Measurements from ENCODE around the gene CLNK.

CLNK gene

GRCh38 chr4:10684631-10685030 is at the start of gene CLNK:
CLNK (minus strand) TSS chr4:10684768; CDS start chr4:10667869, 16,899 bp downstream.
- DNase-seq (ENCODE audit: low read depth in 1 of 2, low spot score in 1 of 2), result no peak

- DNase-seq (ENCODE audit: low read depth in 1 of 2, low spot score in 1 of 2), result no peak
Observed at GRCh38 chr4:10733481-10734062, 49.0 kb upstream of the CLNK start.

GRCh38 chr4:10732914-10733415 is 48.4 kb upstream of the CLNK start:
- no peak for DNase-seq (ENCODE audit: low read depth in 1 of 2, low spot score in 1 of 2)

GRCh38 chr4:10732235-10732913 is 47.8 kb upstream of the CLNK start:
- DNase-seq (ENCODE audit: low read depth in 1 of 2, low spot score in 1 of 2), result no peak

GRCh38 chr4:10731690-10732089 is 47.1 kb upstream of the CLNK start:
- DNase-seq (ENCODE audit: low read depth in 1 of 2, low spot score in 1 of 2), result no peak

GRCh38 chr4:10731162-10731561 is 46.6 kb upstream of the CLNK start:
- no peak for DNase-seq (ENCODE audit: low read depth in 1 of 2, low spot score in 1 of 2)

- DNase-seq (ENCODE audit: low read depth in 1 of 2, low spot score in 1 of 2), result no peak
Observed at GRCh38 chr4:10730590-10730989, 46.0 kb upstream of the CLNK start.

GRCh38 chr4:10730019-10730418 is 45.5 kb upstream of the CLNK start:
- no peak for DNase-seq (ENCODE audit: low read depth in 1 of 2, low spot score in 1 of 2)

GRCh38 chr4:10729366-10729765 is 44.8 kb upstream of the CLNK start:
- DNase-seq (ENCODE audit: low read depth in 1 of 2, low spot score in 1 of 2), result no peak

- DNase-seq (ENCODE audit: low read depth in 1 of 2, low spot score in 1 of 2), result no peak
Observed at GRCh38 chr4:10728016-10728415, 43.4 kb upstream of the CLNK start.

GRCh38 chr4:10727140-10727880 is 42.7 kb upstream of the CLNK start:
- no peak for DNase-seq (ENCODE audit: low read depth in 1 of 2, low spot score in 1 of 2)

- DNase-seq (ENCODE audit: low read depth in 1 of 2, low spot score in 1 of 2), result no peak
Observed at GRCh38 chr4:10722957-10723356, 38.4 kb upstream of the CLNK start.

GRCh38 chr4:10721616-10722015 is 37.0 kb upstream of the CLNK start:
- DNase-seq (ENCODE audit: low read depth in 1 of 2, low spot score in 1 of 2), result no peak

GRCh38 chr4:10716163-10716562 is 31.6 kb upstream of the CLNK start:
- no peak for DNase-seq (ENCODE audit: low read depth in 1 of 2, low spot score in 1 of 2)

GRCh38 chr4:10715696-10716095 is 31.1 kb upstream of the CLNK start:
- DNase-seq (ENCODE audit: low read depth in 1 of 2, low spot score in 1 of 2), result no peak

- DNase-seq (ENCODE audit: low read depth in 1 of 2, low spot score in 1 of 2), result no peak
Observed at GRCh38 chr4:10715135-10715534, 30.6 kb upstream of the CLNK start.

- no peak for DNase-seq (ENCODE audit: low read depth in 1 of 2, low spot score in 1 of 2)
Observed at GRCh38 chr4:10713591-10713990, 29.0 kb upstream of the CLNK start.

GRCh38 chr4:10706236-10706635 is 21.7 kb upstream of the CLNK start:
- DNase-seq (ENCODE audit: low read depth in 1 of 2, low spot score in 1 of 2), result no peak

- no peak for DNase-seq (ENCODE audit: low read depth in 1 of 2, low spot score in 1 of 2)
Observed at GRCh38 chr4:10704430-10704810, 19.9 kb upstream of the CLNK start.

GRCh38 chr4:10703766-10704429 is 19.3 kb upstream of the CLNK start:
- DNase-seq (ENCODE audit: low read depth in 1 of 2, low spot score in 1 of 2), result no peak

- no peak for DNase-seq (ENCODE audit: low read depth in 1 of 2, low spot score in 1 of 2)
Observed at GRCh38 chr4:10703156-10703555, 18.6 kb upstream of the CLNK start.

Data from activated CD4-positive, alpha-beta T cell treated with anti-CD3 and anti-CD28 coated beads, Interleukin-2, amount 50 U/mL, for 24 hours (primary cell).